Lower lobe of right lung (tissue), 2 donors: ENCODE data around the gene LRFN2. TPM values are rescaled to one million over a fixed set of nuclear protein-coding genes. Genes with fewer than 3 reads are reported as not detected.

ENCODE experiments used
- ATAC-seq, 2 donors: fragments of 200-7000 bp; cut with Tn5 transposase; one replicate each; pipeline ENCODE4 v1.9.1; 2020 to 2022; ENCODE audit warnings: mild to moderate bottlenecking in 2 of 2, moderate library complexity in 2 of 2
- DNase-seq: peaks from one replicate; pipeline ENCODE4 v3.0.0-alpha.2; 2020
- H3K27ac ChIP-seq: fragments of 200-600 bp; one replicate; pipeline ENCODE4 v1.8.0; 2022
- H3K27me3 ChIP-seq: fragments of 200-600 bp; one replicate; pipeline ENCODE4 v1.8.0; 2022; ENCODE audit warnings: low read depth
- H3K36me3 ChIP-seq: fragments of 200-600 bp; one replicate; pipeline ENCODE4 v1.8.0; 2022; ENCODE audit warnings: mild to moderate bottlenecking
- H3K4me1 ChIP-seq: fragments of 200-600 bp; one replicate; pipeline ENCODE4 v1.8.0; 2022
- H3K4me3 ChIP-seq: fragments of 200-600 bp; one replicate; pipeline ENCODE4 v1.8.0; 2022; ENCODE audit warnings: mild to moderate bottlenecking
- H3K9me3 ChIP-seq: fragments of 200-600 bp; one replicate; pipeline ENCODE4 v1.8.0; 2022
- CTCF ChIP-seq: fragments of 200-600 bp; IDR thresholded peaks from one replicate; pipeline ENCODE4 v1.8.0; 2022; ENCODE audit warnings: antibody characterized with exemption, mild to moderate bottlenecking
- intact Hi-C: fragments of 100-400 bp; cut with DNase I; formaldehyde crosslinking; loops from one replicate; pipeline ENCODE4 v1.11.0; 2022
- total RNA-seq: library from RNA; stranded (reverse); fragmentation: NEBNext Ultra II Directional; extraction: Animal tissue kit (Norgen Biotek cat#: 25700); gene quantifications from one replicate; pipeline ENCODE4 v1.2.1, GENCODE V29; 2021
- donor health status: DM: no; HTN: yes; CAD: no; lungs with severe emphysema.

The LRFN2 gene
- total RNA-seq, 1 donor from 2014 or later = not detected

GRCh38 chr6:40541556-40542174 is 45.5 kb downstream of the LRFN2 start:
- Histone ChIP-seq H3K27ac (no peak overlapping the region), H3K36me3 (no peaks in the 10 kb centered on the region), H3K4me3 (no peak overlapping the region), H3K4me1 (no peaks in the 10 kb centered on the region), H3K27me3 (peaks cover 11% of the 10 kb centered on the region), H3K9me3 (no peaks in the 10 kb centered on the region)
- ATAC-seq (no peak), DNase-seq (no peak)
- TF ChIP-seq CTCF = no peak
- intact Hi-C loops = no loop called here

- TF ChIP-seq CTCF = no peak
These were observed 46.4 kb downstream of the LRFN2 start for GRCh38 chr6:40540790-40541189.

GRCh38 chr6:40539853-40540252 is 47.3 kb downstream of the LRFN2 start:
- intact Hi-C loops = no loop called here
- no peak for DNase-seq

More at GRCh38 chr6:40540790-40541189, 46.4 kb downstream of the LRFN2 start:
- H3K27ac ChIP-seq = no peak overlapping the region
- intact Hi-C loops = no loop called here
- ATAC-seq (no peak), DNase-seq (no peak)
- no peaks in the 10 kb centered on the region for H3K4me1 ChIP-seq
- no peaks in the 10 kb centered on the region for H3K9me3 ChIP-seq
- H3K4me3 ChIP-seq = no peak overlapping the region
- H3K36me3 ChIP-seq = no peaks in the 10 kb centered on the region
- H3K27me3 ChIP-seq = peaks cover 11% of the 10 kb centered on the region

GRCh38 chr6:40538556-40538955 is 48.6 kb downstream of the LRFN2 start:
- Histone ChIP-seq H3K27me3 (peaks cover 11% of the 10 kb centered on the region), H3K27ac (no peak overlapping the region), H3K4me1 (no peaks in the 10 kb centered on the region), H3K36me3 (no peaks in the 10 kb centered on the region), H3K9me3 (no peaks in the 10 kb centered on the region), H3K4me3 (no peak overlapping the region)
- TF ChIP-seq CTCF = no peak
- ATAC-seq (no peak), DNase-seq (no peak)
- intact Hi-C loops = no loop called here

More at GRCh38 chr6:40539853-40540252, 47.3 kb downstream of the LRFN2 start:
- no peaks in the 10 kb centered on the region for H3K36me3 ChIP-seq
- ATAC-seq = no peak
- H3K27ac ChIP-seq = no peak overlapping the region
- H3K27me3 ChIP-seq = peaks cover 11% of the 10 kb centered on the region
- H3K4me1 ChIP-seq = no peaks in the 10 kb centered on the region
- no peak for TF ChIP-seq CTCF
- no peaks in the 10 kb centered on the region for H3K9me3 ChIP-seq
- H3K4me3 ChIP-seq = no peak overlapping the region

- intact Hi-C loops = no loop called here
- Histone ChIP-seq H3K4me3 (no peak overlapping the region), H3K4me1 (no peaks in the 10 kb centered on the region), H3K9me3 (no peaks in the 10 kb centered on the region), H3K27ac (no peak overlapping the region), H3K36me3 (no peaks in the 10 kb centered on the region), H3K27me3 (peaks cover 11% of the 10 kb centered on the region)
- no peak for TF ChIP-seq CTCF
- no peak for DNase-seq
- peak in 1 of 2 donors; percentile 6 for ATAC-seq
These were observed 49.7 kb downstream of the LRFN2 start for GRCh38 chr6:40537446-40537845.
